ENCODE results near the gene CHST8.
"Not testable (repeated sequence)": the region's sequence is repeated elsewhere in the genome, so short reads cannot be mapped to it uniquely, and the experiment has no call there.

CHST8 gene

DNA sequence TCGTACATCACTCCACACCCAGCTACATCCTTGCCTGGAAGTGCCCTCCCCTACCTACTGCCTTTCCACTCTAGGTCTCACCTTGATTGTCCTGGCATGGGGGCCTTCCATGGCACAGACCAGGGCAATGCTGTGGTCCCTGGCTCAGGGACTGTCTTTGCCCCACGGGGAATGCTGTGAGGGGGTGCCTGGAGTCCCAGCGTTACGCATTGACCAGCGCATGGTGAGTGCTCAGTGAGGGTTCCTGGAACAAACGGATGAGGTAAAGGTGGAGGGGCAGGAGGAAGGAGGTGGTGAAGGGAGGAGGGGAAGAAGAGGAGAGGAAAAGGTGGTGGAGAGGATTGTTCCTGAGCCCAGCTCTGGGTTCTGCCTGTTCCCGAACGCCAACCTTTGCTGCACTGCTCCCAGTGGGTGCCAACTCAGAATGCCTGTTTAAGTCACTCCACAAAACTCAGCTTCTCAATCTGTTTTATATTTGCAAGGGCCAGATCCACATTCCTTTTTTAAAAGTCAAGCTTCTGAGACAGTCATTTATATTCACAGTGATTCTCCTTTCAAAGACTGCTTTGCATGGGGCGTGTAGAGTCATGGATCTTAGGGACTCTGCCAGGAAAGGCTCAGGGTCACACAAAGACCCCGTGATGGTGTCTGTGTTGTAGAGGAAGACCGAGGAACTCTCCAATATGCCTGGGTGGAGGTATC, 40.8 kb downstream of the CHST8 start:
- TF ChIP-seq, protein P1, sequence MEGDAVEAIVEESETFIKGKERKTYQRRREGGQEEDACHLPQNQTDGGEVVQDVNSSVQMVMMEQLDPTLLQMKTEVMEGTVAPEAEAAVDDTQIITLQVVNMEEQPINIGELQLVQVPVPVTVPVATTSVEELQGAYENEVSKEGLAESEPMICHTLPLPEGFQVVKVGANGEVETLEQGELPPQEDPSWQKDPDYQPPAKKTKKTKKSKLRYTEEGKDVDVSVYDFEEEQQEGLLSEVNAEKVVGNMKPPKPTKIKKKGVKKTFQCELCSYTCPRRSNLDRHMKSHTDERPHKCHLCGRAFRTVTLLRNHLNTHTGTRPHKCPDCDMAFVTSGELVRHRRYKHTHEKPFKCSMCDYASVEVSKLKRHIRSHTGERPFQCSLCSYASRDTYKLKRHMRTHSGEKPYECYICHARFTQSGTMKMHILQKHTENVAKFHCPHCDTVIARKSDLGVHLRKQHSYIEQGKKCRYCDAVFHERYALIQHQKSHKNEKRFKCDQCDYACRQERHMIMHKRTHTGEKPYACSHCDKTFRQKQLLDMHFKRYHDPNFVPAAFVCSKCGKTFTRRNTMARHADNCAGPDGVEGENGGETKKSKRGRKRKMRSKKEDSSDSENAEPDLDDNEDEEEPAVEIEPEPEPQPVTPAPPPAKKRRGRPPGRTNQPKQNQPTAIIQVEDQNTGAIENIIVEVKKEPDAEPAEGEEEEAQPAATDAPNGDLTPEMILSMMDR (IDR thresholded peaks at IDR 0.05; ENCODE audit: low read depth, low read length), result no peak
- DNase-seq (ENCODE audit: extremely low read depth, low read depth), result no peak

DNA sequence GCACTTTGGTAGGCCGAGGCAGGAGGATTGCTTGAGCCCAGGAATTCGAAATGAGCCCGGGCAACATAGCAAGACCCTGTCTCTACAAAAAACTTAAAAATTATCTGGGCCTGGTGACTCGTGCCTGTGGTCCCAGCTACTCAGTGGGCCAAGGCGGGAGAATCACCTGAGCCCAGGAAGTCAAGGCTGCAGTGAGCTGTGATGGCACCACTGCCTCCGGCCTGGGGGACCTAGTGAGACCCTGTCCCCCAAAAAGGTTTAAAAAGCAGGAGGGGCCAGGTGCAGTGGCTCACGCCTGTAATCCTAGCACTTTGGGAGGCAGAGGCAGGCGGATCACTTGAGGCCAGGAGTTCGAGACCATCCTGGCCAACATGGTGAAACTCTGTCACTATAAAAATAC, 41.6 kb downstream of the CHST8 start:
- not testable (repeated sequence) for DNase-seq (ENCODE audit: extremely low read depth, low read depth)

DNA sequence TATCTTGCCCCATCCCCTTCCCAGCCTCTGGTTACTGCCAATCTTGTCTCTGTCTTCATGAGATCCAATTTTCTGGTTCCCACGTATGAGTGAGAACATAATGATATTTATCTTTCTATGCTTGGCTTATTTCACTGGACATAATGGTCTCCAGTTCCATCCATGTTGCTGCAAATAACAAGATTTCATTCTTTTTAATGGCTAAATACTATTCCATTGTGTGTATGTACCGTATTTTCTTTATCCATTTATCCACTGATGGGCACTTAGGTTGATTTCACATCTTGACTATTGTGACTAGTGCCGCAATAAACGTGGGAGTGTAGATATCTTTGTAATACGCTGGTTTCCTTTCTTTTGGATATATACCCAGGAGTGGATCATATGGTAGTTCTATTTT, 43.0 kb downstream of the CHST8 start:
- no peak for DNase-seq (ENCODE audit: extremely low read depth, low read depth)
- TF ChIP-seq, protein P1 (IDR thresholded peaks at IDR 0.05; ENCODE audit: low read depth, low read length), result no peak

DNA sequence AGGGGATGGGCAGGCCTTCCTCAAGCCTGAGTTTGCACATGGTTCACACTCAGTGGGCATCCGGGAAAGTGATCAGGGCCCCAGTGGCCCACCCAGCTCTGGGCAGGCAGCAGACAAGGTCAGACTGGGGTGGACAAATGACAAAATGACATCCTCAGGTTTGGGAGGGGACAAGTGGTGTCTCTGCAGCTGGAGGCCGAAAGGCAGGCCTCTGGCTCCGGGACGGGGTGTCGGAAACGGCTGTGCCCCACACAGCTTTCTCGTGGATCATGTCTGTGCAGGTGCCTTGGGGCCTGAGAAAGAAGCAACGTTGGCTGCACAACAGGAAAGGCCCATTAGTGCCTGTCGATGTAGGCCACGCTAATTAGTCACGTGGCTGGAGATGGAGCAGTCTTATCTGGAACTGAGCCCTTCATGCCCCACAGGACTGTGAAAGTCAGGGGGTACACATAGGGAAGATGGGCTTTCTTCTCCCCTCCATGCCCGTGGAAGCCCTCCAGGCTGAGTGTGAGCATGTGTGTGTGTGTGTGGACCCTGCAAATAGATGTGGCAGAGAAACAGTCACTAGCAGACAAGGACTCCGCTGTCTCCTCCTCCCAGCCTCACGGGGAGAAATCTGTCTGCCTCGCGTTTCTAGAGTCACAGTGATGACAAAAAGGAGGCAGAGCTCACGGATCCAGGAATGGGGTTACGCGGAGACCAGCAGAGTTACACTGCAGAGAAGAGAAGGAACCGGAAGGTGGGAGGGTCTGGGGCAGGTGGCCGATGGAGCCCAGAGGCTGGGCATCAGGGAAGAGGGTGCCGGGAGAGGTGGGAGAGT, 44.2 kb downstream of the CHST8 start:
- TF ChIP-seq, protein P1 (IDR thresholded peaks at IDR 0.05; ENCODE audit: low read depth, low read length), result no peak
- DNase-seq (ENCODE audit: extremely low read depth, low read depth), result no peak

DNA sequence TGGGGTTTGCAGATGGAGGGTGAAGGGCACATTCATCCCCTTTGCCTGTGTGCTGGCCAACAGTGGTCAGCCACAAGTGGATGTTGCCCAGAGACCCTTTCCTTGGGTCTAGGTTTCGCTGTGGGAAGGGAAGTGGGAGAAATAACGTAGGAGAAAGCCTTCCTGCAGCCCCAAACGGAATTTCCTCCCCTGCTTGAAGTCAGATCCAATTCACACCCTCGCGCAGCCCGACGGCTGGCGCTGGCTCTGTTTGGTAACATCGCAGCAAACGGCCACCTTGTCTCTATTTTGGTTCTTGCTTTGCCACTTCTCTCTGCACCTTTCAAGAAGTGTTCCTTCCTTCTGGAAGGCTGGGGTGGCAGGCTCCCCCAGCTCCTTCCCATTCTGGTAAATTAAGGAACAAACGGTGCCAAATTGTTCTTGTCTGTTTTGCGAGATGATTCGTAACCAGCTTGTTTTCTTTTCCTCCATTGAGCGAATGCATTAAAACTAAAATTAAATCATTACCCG, 45.4 kb downstream of the CHST8 start:
- no peak for DNase-seq (ENCODE audit: extremely low read depth, low read depth)

DNA sequence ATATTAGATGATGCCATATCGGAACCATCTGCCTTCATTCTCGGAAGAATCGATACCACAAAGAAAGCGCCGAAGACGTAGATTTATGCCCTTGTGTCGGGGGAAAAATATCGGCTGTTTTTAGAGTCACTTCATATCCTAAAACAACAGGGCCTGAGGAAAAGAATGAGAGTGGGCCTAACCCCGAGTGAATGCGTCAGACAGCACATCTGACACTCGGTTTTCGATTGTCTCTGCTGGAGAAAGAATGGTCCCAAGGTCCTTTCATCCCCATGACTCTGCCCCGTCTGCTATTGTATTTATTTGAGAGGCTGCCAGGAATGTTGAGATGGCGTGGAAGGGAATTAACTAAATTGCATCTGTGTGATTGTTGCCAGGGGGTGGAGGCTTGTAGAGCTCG, 46.1 kb downstream of the CHST8 start:
- TF ChIP-seq, protein P1 (IDR thresholded peaks at IDR 0.05; ENCODE audit: low read depth, low read length), result no peak
- no peak for DNase-seq (ENCODE audit: extremely low read depth, low read depth)

More for the DNA sequence above, 45.4 kb downstream of the CHST8 start:
- TF ChIP-seq, protein P1 (IDR thresholded peaks at IDR 0.05; ENCODE audit: low read depth, low read length), result no peak

DNA sequence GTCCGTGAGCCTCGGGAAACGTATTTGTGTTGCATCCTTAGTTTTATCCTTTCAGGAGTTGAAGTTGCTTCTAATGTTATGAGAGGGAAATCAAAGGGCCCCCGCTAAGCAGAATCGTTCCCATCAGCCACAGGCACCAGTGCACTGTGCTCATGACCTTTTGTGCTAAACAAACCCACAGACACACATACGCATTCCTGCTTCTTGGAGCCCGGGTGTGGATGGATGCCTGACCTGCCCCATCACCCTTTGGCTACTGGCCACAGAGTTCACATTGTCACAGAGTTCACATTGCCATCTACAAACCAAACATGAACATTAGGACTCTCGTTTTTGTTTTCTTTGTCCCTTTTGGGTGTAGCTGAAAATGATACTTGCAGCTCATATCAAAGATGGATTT, 47.2 kb downstream of the CHST8 start:
- TF ChIP-seq, protein P1 (IDR thresholded peaks at IDR 0.05; ENCODE audit: low read depth, low read length), result no peak
- DNase-seq (ENCODE audit: extremely low read depth, low read depth), result no peak
